ENCODE measurements around the gene TIMM13.
A peak's percentile ranks its signal among the peaks of the same experiment; 100 is the strongest.
"Not testable (repeated sequence)": the region's sequence is repeated elsewhere in the genome, so short reads cannot be mapped to it uniquely, and the experiment has no call there.

Gene TIMM13

GRCh38 chr19:2394442-2395292 is 32.7 kb downstream of the TIMM13 start:
- Histone ChIP-seq H3F3A (ENCODE audit: insufficient read depth) (peaks cover 23% of the 10 kb centered on the region), H3K9me2 (replicated peaks; ENCODE audit: insufficient read depth, low read length) (no peaks in the 10 kb centered on the region), H3K79me2 (ENCODE audit: insufficient read depth, low read length) (no peaks in the 10 kb centered on the region), H3K4me2 (ENCODE audit: low read depth, low read length, poor library complexity, severe bottlenecking) (peak overlapping the region; percentile 70), H2AFZ (ENCODE audit: low read depth, low read length, severe bottlenecking) (peak overlapping the region; percentile 50), H4K20me1 (ENCODE audit: low read depth, low read length) (no peaks in the 10 kb centered on the region), H3K27me3 (ENCODE audit: low read length) (no peaks in the 10 kb centered on the region), H3K27ac (ENCODE audit: low read depth, low read length) (peak overlapping the region; percentile 78), H3K4me3 (ENCODE audit: insufficient read depth, low read length, poor library complexity, severe bottlenecking) (peak overlapping the region; percentile 46), H3K36me3 (ENCODE audit: low read length) (no peaks in the 10 kb centered on the region), H3K9ac (ENCODE audit: low read length) (peak overlapping the region; percentile 47), H3K9me3 (ENCODE audit: insufficient read depth, low read length) (no peaks in the 10 kb centered on the region)
- TF ChIP-seq EZH2phosphoT487 (conservative IDR thresholded peaks at IDR 0.05; ENCODE audit: low read length) (no peak), CTCF (IDR thresholded peaks at IDR 0.05; ENCODE audit: insufficient read depth, low read length, poor library complexity, severe bottlenecking) (no peak)

GRCh38 chr19:2394054-2394441 is 33.3 kb downstream of the TIMM13 start:
- TF ChIP-seq CTCF (IDR thresholded peaks at IDR 0.05; ENCODE audit: insufficient read depth, low read length, poor library complexity, severe bottlenecking) (no peak), EZH2phosphoT487 (conservative IDR thresholded peaks at IDR 0.05; ENCODE audit: low read length) (no peak)
- peak overlapping the region; percentile 78 for H3K27ac ChIP-seq (ENCODE audit: low read depth, low read length)
- peak overlapping the region; percentile 50 for H2AFZ ChIP-seq (ENCODE audit: low read depth, low read length, severe bottlenecking)
- no peaks in the 10 kb centered on the region for H3K9me2 ChIP-seq (replicated peaks; ENCODE audit: insufficient read depth, low read length)
- H3K79me2 ChIP-seq (ENCODE audit: insufficient read depth, low read length): no peaks in the 10 kb centered on the region
- no peaks in the 10 kb centered on the region for H3K27me3 ChIP-seq (ENCODE audit: low read length)
- no peaks in the 10 kb centered on the region for H3K9me3 ChIP-seq (ENCODE audit: insufficient read depth, low read length)
- no peaks in the 10 kb centered on the region for H3K36me3 ChIP-seq (ENCODE audit: low read length)
- H4K20me1 ChIP-seq (ENCODE audit: low read depth, low read length): no peaks in the 10 kb centered on the region
- peak overlapping the region; percentile 46 for H3K4me3 ChIP-seq (ENCODE audit: insufficient read depth, low read length, poor library complexity, severe bottlenecking)
- H3K9ac ChIP-seq (ENCODE audit: low read length): peak overlapping the region; percentile 47
- peak overlapping the region; percentile 70 for H3K4me2 ChIP-seq (ENCODE audit: low read depth, low read length, poor library complexity, severe bottlenecking)
- peaks cover 23% of the 10 kb centered on the region for H3F3A ChIP-seq (ENCODE audit: insufficient read depth)

- not testable (repeated sequence) for H3K79me2 ChIP-seq (ENCODE audit: insufficient read depth, low read length); H4K20me1 ChIP-seq (ENCODE audit: low read depth, low read length); H3K4me2 ChIP-seq (ENCODE audit: low read depth, low read length, poor library complexity, severe bottlenecking); H3K36me3 ChIP-seq (ENCODE audit: low read length); H3K9ac ChIP-seq (ENCODE audit: low read length); H2AFZ ChIP-seq (ENCODE audit: low read depth, low read length, severe bottlenecking); H3K4me3 ChIP-seq (ENCODE audit: insufficient read depth, low read length, poor library complexity, severe bottlenecking); H3K27ac ChIP-seq (ENCODE audit: low read depth, low read length); H3K9me2 ChIP-seq (replicated peaks; ENCODE audit: insufficient read depth, low read length); H3K27me3 ChIP-seq (ENCODE audit: low read length); H3K9me3 ChIP-seq (ENCODE audit: insufficient read depth, low read length)
- peaks cover 23% of the 10 kb centered on the region for H3F3A ChIP-seq (ENCODE audit: insufficient read depth)
Observed at GRCh38 chr19:2392899-2393298, 34.5 kb downstream of the TIMM13 start.

GRCh38 chr19:2392366-2392765 is 35.0 kb downstream of the TIMM13 start:
- Histone ChIP-seq H3F3A (ENCODE audit: insufficient read depth) (peaks cover 23% of the 10 kb centered on the region), H2AFZ (ENCODE audit: low read depth, low read length, severe bottlenecking) (no peak overlapping the region), H3K9ac (ENCODE audit: low read length) (no peak overlapping the region), H3K4me3 (ENCODE audit: insufficient read depth, low read length, poor library complexity, severe bottlenecking) (no peak overlapping the region), H3K36me3 (ENCODE audit: low read length) (no peaks in the 10 kb centered on the region), H3K27me3 (ENCODE audit: low read length) (no peaks in the 10 kb centered on the region), H3K79me2 (ENCODE audit: insufficient read depth, low read length) (no peaks in the 10 kb centered on the region), H4K20me1 (ENCODE audit: low read depth, low read length) (no peaks in the 10 kb centered on the region), H3K9me3 (ENCODE audit: insufficient read depth, low read length) (no peaks in the 10 kb centered on the region), H3K4me2 (ENCODE audit: low read depth, low read length, poor library complexity, severe bottlenecking) (no peak overlapping the region), H3K27ac (ENCODE audit: low read depth, low read length) (peak overlapping the region; percentile 21), H3K9me2 (replicated peaks; ENCODE audit: insufficient read depth, low read length) (no peaks in the 10 kb centered on the region)
- TF ChIP-seq EZH2phosphoT487 (conservative IDR thresholded peaks at IDR 0.05; ENCODE audit: low read length): no peak
- no peak for TF ChIP-seq CTCF (IDR thresholded peaks at IDR 0.05; ENCODE audit: insufficient read depth, low read length, poor library complexity, severe bottlenecking)

Measured in SU-DHL-6 (cell line).